GM21576 (cell line): ENCODE data around the gene FAM153A.
"Not testable (repeated sequence)": the region's sequence is repeated elsewhere in the genome, so short reads cannot be mapped to it uniquely, and the experiment has no call there.

Experiments used
- ATAC-seq: cut with Tn5 transposase; IDR thresholded peaks from one replicate; pipeline ENCODE4 v1.9.1; 2021; ENCODE audit warnings: mild to moderate bottlenecking, moderate library complexity; ENCODE audit not compliant: unreplicated experiment

Gene FAM153A

GRCh38 chr5:177747354-177747753, 35.3 kb downstream of the FAM153A start:
- ATAC-seq: not testable (repeated sequence)

- ATAC-seq: not testable (repeated sequence)
These were observed 57.8 kb downstream of the FAM153A start for GRCh38 chr5:177724858-177725257.

GRCh38 chr5:177723831-177724485, 58.7 kb downstream of the FAM153A start:
- ATAC-seq: not testable (repeated sequence)

- not testable (repeated sequence) for ATAC-seq
These were observed 59.9 kb downstream of the FAM153A start for GRCh38 chr5:177722829-177723228.

- ATAC-seq: not testable (repeated sequence)
These were observed 62.7 kb downstream of the FAM153A start for GRCh38 chr5:177719989-177720388.

GRCh38 chr5:177715423-177715822, 67.3 kb downstream of the FAM153A start:
- not testable (repeated sequence) for ATAC-seq

- not testable (repeated sequence) for ATAC-seq
These were observed 86.6 kb downstream of the FAM153A start for GRCh38 chr5:177696100-177696499.

- not testable (repeated sequence) for ATAC-seq
These were observed 87.3 kb downstream of the FAM153A start for GRCh38 chr5:177695356-177695930.

GRCh38 chr5:177694518-177694835, 88.2 kb downstream of the FAM153A start:
- not testable (repeated sequence) for ATAC-seq

GRCh38 chr5:177693671-177694517, 88.8 kb downstream of the FAM153A start:
- not testable (repeated sequence) for ATAC-seq

- not testable (repeated sequence) for ATAC-seq
These were observed 89.7 kb downstream of the FAM153A start for GRCh38 chr5:177692969-177693368.

- ATAC-seq: not testable (repeated sequence)
These were observed 90.2 kb downstream of the FAM153A start for GRCh38 chr5:177692507-177692906.

GRCh38 chr5:177689011-177689610, 93.6 kb downstream of the FAM153A start:
- not testable (repeated sequence) for ATAC-seq

GRCh38 chr5:177688091-177688490, 94.6 kb downstream of the FAM153A start:
- ATAC-seq: not testable (repeated sequence)

- not testable (repeated sequence) for ATAC-seq
These were observed 100.8 kb downstream of the FAM153A start for GRCh38 chr5:177681920-177682319.
